Adipocyte (in vitro differentiated cells): Measurements from ENCODE around the gene TM2D1.

Experiments used
- DNase-seq: peaks from one replicate; pipeline ENCODE4 v3.0.0-alpha.2; 2015; ENCODE audit warnings: low read depth
- H3K27me3 ChIP-seq: replicated peaks from 2 replicates; pipeline ENCODE4 v1.7.0; 2013; ENCODE audit warnings: mild to moderate bottlenecking, low read length, moderate library complexity; ENCODE audit not compliant: control insufficient read depth, insufficient read depth
- H3K36me3 ChIP-seq: 2 replicates; pipeline ENCODE4 v1.7.0; 2013; ENCODE audit warnings: low read length, mild to moderate bottlenecking, moderate library complexity; ENCODE audit not compliant: control insufficient read depth, insufficient read depth, severe bottlenecking
- H3K4me1 ChIP-seq: 2 replicates; pipeline ENCODE4 v1.7.0; 2013; ENCODE audit warnings: mild to moderate bottlenecking, low read length, moderate library complexity; ENCODE audit not compliant: control insufficient read depth, insufficient read depth
- H3K4me3 ChIP-seq: 2 replicates; pipeline ENCODE4 v1.7.0; 2013; ENCODE audit warnings: mild to moderate bottlenecking, low read length, moderate library complexity
- H3K9ac ChIP-seq: 2 replicates; pipeline ENCODE4 v1.7.0; 2013; ENCODE audit warnings: mild to moderate bottlenecking, low read length, moderate library complexity
- H3K9me3 ChIP-seq: 2 replicates; pipeline ENCODE4 v1.7.0; 2013; ENCODE audit warnings: mild to moderate bottlenecking, low read length, moderate library complexity; ENCODE audit not compliant: control insufficient read depth

TM2D1 gene

GRCh38 chr1:61670445-61670844 is 54.5 kb downstream of the TM2D1 start:
- no peaks in the 10 kb centered on the region for H3K36me3 ChIP-seq
- no peaks in the 10 kb centered on the region for H3K9me3 ChIP-seq
- no peak for DNase-seq
- H3K4me3 ChIP-seq = no peak overlapping the region
- H3K4me1 ChIP-seq = no peaks in the 10 kb centered on the region
- no peaks in the 10 kb centered on the region for H3K27me3 ChIP-seq
- no peak overlapping the region for H3K9ac ChIP-seq

GRCh38 chr1:61670016-61670415 is 54.9 kb downstream of the TM2D1 start:
- no peak for DNase-seq
- no peaks in the 10 kb centered on the region for H3K36me3 ChIP-seq
- H3K9me3 ChIP-seq = no peaks in the 10 kb centered on the region
- no peak overlapping the region for H3K4me3 ChIP-seq
- no peaks in the 10 kb centered on the region for H3K4me1 ChIP-seq
- no peaks in the 10 kb centered on the region for H3K27me3 ChIP-seq
- no peak overlapping the region for H3K9ac ChIP-seq

- Histone ChIP-seq H3K4me3 (no peak overlapping the region), H3K27me3 (no peaks in the 10 kb centered on the region), H3K9ac (no peak overlapping the region), H3K36me3 (no peaks in the 10 kb centered on the region), H3K4me1 (no peaks in the 10 kb centered on the region), H3K9me3 (no peaks in the 10 kb centered on the region)
- DNase-seq = no peak
Measured at GRCh38 chr1:61659061-61659460, 65.9 kb downstream of the TM2D1 start.

GRCh38 chr1:61655453-61655852 is 69.5 kb downstream of the TM2D1 start:
- Histone ChIP-seq H3K4me1 (no peaks in the 10 kb centered on the region), H3K9me3 (no peaks in the 10 kb centered on the region), H3K9ac (no peak overlapping the region), H3K36me3 (no peaks in the 10 kb centered on the region), H3K27me3 (no peaks in the 10 kb centered on the region), H3K4me3 (no peak overlapping the region)
- no peak for DNase-seq

GRCh38 chr1:61654067-61654466 is 70.9 kb downstream of the TM2D1 start:
- DNase-seq = no peak
- Histone ChIP-seq H3K36me3 (no peaks in the 10 kb centered on the region), H3K27me3 (no peaks in the 10 kb centered on the region), H3K4me3 (no peak overlapping the region), H3K4me1 (no peaks in the 10 kb centered on the region), H3K9ac (no peak overlapping the region), H3K9me3 (no peaks in the 10 kb centered on the region)

GRCh38 chr1:61648983-61649742 is 75.8 kb downstream of the TM2D1 start:
- Histone ChIP-seq H3K4me3 (no peak overlapping the region), H3K9me3 (no peaks in the 10 kb centered on the region), H3K4me1 (no peaks in the 10 kb centered on the region), H3K27me3 (no peaks in the 10 kb centered on the region), H3K9ac (no peak overlapping the region), H3K36me3 (no peaks in the 10 kb centered on the region)
- DNase-seq = no peak

GRCh38 chr1:61647142-61647541 is 77.8 kb downstream of the TM2D1 start:
- no peak for DNase-seq
- Histone ChIP-seq H3K27me3 (no peaks in the 10 kb centered on the region), H3K9ac (no peak overlapping the region), H3K36me3 (no peaks in the 10 kb centered on the region), H3K9me3 (no peaks in the 10 kb centered on the region), H3K4me1 (peaks cover 7% of the 10 kb centered on the region), H3K4me3 (no peak overlapping the region)

- Histone ChIP-seq H3K27me3 (no peaks in the 10 kb centered on the region), H3K4me3 (no peak overlapping the region), H3K9me3 (no peaks in the 10 kb centered on the region), H3K9ac (no peak overlapping the region), H3K36me3 (no peaks in the 10 kb centered on the region), H3K4me1 (peaks cover 22% of the 10 kb centered on the region)
- no peak for DNase-seq
Measured at GRCh38 chr1:61645476-61645875, 79.5 kb downstream of the TM2D1 start.

GRCh38 chr1:61644303-61644702 is 80.6 kb downstream of the TM2D1 start:
- H3K4me1 ChIP-seq = peaks cover 33% of the 10 kb centered on the region
- H3K9ac ChIP-seq = no peak overlapping the region
- H3K4me3 ChIP-seq = no peak overlapping the region
- H3K9me3 ChIP-seq = no peaks in the 10 kb centered on the region
- H3K36me3 ChIP-seq = no peaks in the 10 kb centered on the region
- no peak for DNase-seq
- no peaks in the 10 kb centered on the region for H3K27me3 ChIP-seq

GRCh38 chr1:61642475-61643232 is 82.3 kb downstream of the TM2D1 start:
- H3K4me1 ChIP-seq = peaks cover 46% of the 10 kb centered on the region
- no peaks in the 10 kb centered on the region for H3K9me3 ChIP-seq
- no peaks in the 10 kb centered on the region for H3K27me3 ChIP-seq
- H3K36me3 ChIP-seq = no peaks in the 10 kb centered on the region
- peak overlapping the region; percentile 87 for H3K9ac ChIP-seq
- DNase-seq = no peak
- H3K4me3 ChIP-seq = no peak overlapping the region

GRCh38 chr1:61641578-61642336 is 83.2 kb downstream of the TM2D1 start:
- Histone ChIP-seq H3K4me3 (peak overlapping the region; percentile 75), H3K36me3 (no peaks in the 10 kb centered on the region), H3K9ac (peak overlapping the region; percentile 87), H3K27me3 (no peaks in the 10 kb centered on the region), H3K9me3 (no peaks in the 10 kb centered on the region), H3K4me1 (peaks cover 52% of the 10 kb centered on the region)
- DNase-seq = peak; percentile 70
